ENCODE measurements around the gene WDR86. TPM values are rescaled to one million over a fixed set of nuclear protein-coding genes. Genes with fewer than 3 reads are reported as not detected.

Gene WDR86
- total RNA-seq, 1 experiment from 2014 or later = not detected

GRCh38 chr7:151396328-151396970, 13.4 kb downstream of the WDR86 start:
- Mint-ChIP-seq H3K27ac (ENCODE audit: unreplicated experiment) (no peak overlapping the region), H3K4me3 (ENCODE audit: low read depth, unreplicated experiment) (no peak overlapping the region), H3K36me3 (ENCODE audit: insufficient read depth, unreplicated experiment) (no peaks in the 10 kb centered on the region), H3K4me1 (ENCODE audit: low read depth, unreplicated experiment) (peaks cover 6% of the 10 kb centered on the region), H3K27me3 (ENCODE audit: unreplicated experiment) (peaks cover 84% of the 10 kb centered on the region), H3K9me3 (ENCODE audit: low read depth, unreplicated experiment) (no peaks in the 10 kb centered on the region)
- BruUV-seq (replicated peaks) = no TSS peak
- TF ChIP-seq CTCF (IDR thresholded peaks at IDR 0.05; ENCODE audit: unreplicated experiment) = no peak
- CTCF ChIA-PET = no interaction called here
- intact Hi-C loops (cut with micrococcal nuclease; ENCODE audit: unreplicated experiment) = no loop called here
- DNase-seq = no peak

GRCh38 chr7:151395036-151395367, 14.8 kb downstream of the WDR86 start:
- Mint-ChIP-seq H3K27me3 (ENCODE audit: unreplicated experiment) (peaks cover 84% of the 10 kb centered on the region), H3K4me1 (ENCODE audit: low read depth, unreplicated experiment) (peaks cover 6% of the 10 kb centered on the region), H3K4me3 (ENCODE audit: low read depth, unreplicated experiment) (no peak overlapping the region), H3K9me3 (ENCODE audit: low read depth, unreplicated experiment) (no peaks in the 10 kb centered on the region), H3K36me3 (ENCODE audit: insufficient read depth, unreplicated experiment) (no peaks in the 10 kb centered on the region), H3K27ac (ENCODE audit: unreplicated experiment) (no peak overlapping the region)
- intact Hi-C loops (cut with micrococcal nuclease; ENCODE audit: unreplicated experiment) = no loop called here
- DNase-seq = no peak
- TF ChIP-seq CTCF (IDR thresholded peaks at IDR 0.05; ENCODE audit: unreplicated experiment) = no peak
- BruUV-seq (replicated peaks) = no TSS peak
- CTCF ChIA-PET = interaction anchor here (0.5 kb wide), 1 partner anchor 80 kb away, joined by 3 read pairs; no protein-coding TSS in a partner anchor

GRCh38 chr7:151394076-151395035, 15.5 kb downstream of the WDR86 start:
- CTCF ChIA-PET = interaction anchor here (0.5 to 0.6 kb wide), 2 partner anchors 18 to 79 kb away, joined by 3 to 4 read pairs; no protein-coding TSS in a partner anchor

More at GRCh38 chr7:151394076-151395035, 15.5 kb downstream of the WDR86 start:
- BruUV-seq (replicated peaks) = no TSS peak
- H3K9me3 Mint-ChIP-seq (ENCODE audit: low read depth, unreplicated experiment) = no peaks in the 10 kb centered on the region
- peaks cover 6% of the 10 kb centered on the region for H3K4me1 Mint-ChIP-seq (ENCODE audit: low read depth, unreplicated experiment)
- no peak overlapping the region for H3K27ac Mint-ChIP-seq (ENCODE audit: unreplicated experiment)
- H3K36me3 Mint-ChIP-seq (ENCODE audit: insufficient read depth, unreplicated experiment) = no peaks in the 10 kb centered on the region
- no peak overlapping the region for H3K4me3 Mint-ChIP-seq (ENCODE audit: low read depth, unreplicated experiment)
- no peak for DNase-seq
- no peak for TF ChIP-seq CTCF (IDR thresholded peaks at IDR 0.05; ENCODE audit: unreplicated experiment)
- peaks cover 84% of the 10 kb centered on the region for H3K27me3 Mint-ChIP-seq (ENCODE audit: unreplicated experiment)
- intact Hi-C loops (cut with micrococcal nuclease; ENCODE audit: unreplicated experiment) = no loop called here
